ACC112 (cell line): ENCODE data around the gene DSCAM.

Experiments
- H2AFZ ChIP-seq: fragments of 200-600 bp; sonication (generic); one replicate; pipeline ENCODE4 v1.6.0; 2017; ENCODE audit warnings: antibody characterized with exemption, low read length; ENCODE audit not compliant: unreplicated experiment
- H3K27ac ChIP-seq: fragments of 200-600 bp; sonication (generic); 2 replicates; pipeline ENCODE4 v1.5.1; 2014; ENCODE audit warnings: low read depth, mild to moderate bottlenecking, antibody characterized with exemption, low read length, moderate library complexity
- H3K27me3 ChIP-seq: fragments of 200-600 bp; sonication (generic); 2 replicates; pipeline ENCODE4 v1.6.1; 2014; ENCODE audit warnings: mild to moderate bottlenecking, antibody characterized with exemption, low read length, moderate library complexity, mixed read lengths; ENCODE audit not compliant: insufficient read depth
- H3K36me3 ChIP-seq: fragments of 200-600 bp; sonication (generic); 2 replicates; pipeline ENCODE4 v1.6.1; 2016; ENCODE audit warnings: mild to moderate bottlenecking, antibody characterized with exemption, low read length, moderate library complexity, mixed read lengths; ENCODE audit not compliant: insufficient read depth
- H3K4me1 ChIP-seq: fragments of 200-600 bp; sonication (generic); one replicate; pipeline ENCODE4 v1.6.1; 2016; ENCODE audit warnings: low read length, mixed read lengths; ENCODE audit not compliant: insufficient read depth, unreplicated experiment, control insufficient read depth
- H3K4me3 ChIP-seq: fragments of 200-600 bp; sonication (generic); 2 replicates; pipeline ENCODE4 v1.5.1; 2014; ENCODE audit warnings: mild to moderate bottlenecking, low read depth, low read length
- H3K79me2 ChIP-seq: fragments of 200-600 bp; sonication (generic); one replicate; pipeline ENCODE4 v1.6.0; 2016; ENCODE audit warnings: low read length; ENCODE audit not compliant: control insufficient read depth, unreplicated experiment, insufficient read depth

Gene DSCAM

DNA sequence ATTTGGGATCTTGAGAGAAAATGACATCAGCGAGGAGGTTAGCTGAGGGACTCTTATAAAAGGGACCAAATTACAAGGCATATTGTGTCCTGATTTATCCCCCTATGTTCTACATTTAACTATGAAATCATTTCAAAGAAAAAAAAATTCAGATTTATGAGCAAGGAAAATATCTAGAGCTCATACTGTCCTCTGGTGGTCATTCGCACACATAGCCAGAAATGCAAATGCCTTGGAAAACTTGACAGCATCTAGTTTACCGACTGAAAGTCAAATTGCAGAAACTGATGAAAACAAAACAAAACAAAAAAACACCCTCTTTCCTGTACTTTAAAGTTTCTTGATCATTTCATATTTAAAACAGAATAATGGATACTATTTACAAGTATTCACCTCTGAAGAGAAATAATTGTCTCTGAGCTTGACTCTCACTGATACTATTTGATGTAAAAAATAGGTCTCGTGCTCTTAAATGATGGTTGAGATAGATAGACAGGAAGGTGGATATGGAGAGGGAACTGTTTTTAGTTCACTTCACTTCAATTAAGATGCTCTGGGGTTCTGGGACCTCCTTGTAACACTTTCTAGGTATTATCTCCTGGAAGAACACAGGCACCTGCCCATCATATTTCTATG lies 725.9 kb downstream of the DSCAM start:
- Histone ChIP-seq H3K4me1 (no peaks in the 10 kb centered on the region), H3K27ac (no peak overlapping the region), H2AFZ (no peak overlapping the region), H3K79me2 (no peaks in the 10 kb centered on the region), H3K4me3 (no peak overlapping the region), H3K27me3 (no peaks in the 10 kb centered on the region), H3K36me3 (no peaks in the 10 kb centered on the region)

DNA sequence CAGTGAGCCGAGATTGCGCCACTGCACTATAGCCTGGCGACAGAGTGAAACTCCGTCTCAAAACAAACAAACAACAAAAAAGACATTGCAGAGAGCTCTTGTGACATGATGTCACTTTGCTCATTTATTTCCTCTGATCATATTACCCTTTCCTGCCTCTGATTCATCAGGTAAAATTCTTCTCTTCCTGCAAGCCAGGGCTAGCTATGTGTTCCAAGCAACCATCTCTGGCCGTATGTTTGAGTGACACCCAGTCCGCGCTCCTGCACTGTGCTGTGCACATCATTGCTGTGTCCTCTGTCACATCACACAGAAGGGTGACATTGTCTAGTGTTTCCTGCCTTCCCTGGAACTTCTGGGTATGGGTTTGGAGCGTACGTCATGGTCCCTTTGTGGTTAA lies 728.4 kb downstream of the DSCAM start:
- no peaks in the 10 kb centered on the region for H3K36me3 ChIP-seq
- H3K4me3 ChIP-seq, result no peak overlapping the region
- no peak overlapping the region for H2AFZ ChIP-seq
- no peaks in the 10 kb centered on the region for H3K79me2 ChIP-seq
- H3K4me1 ChIP-seq, result no peaks in the 10 kb centered on the region
- no peaks in the 10 kb centered on the region for H3K27me3 ChIP-seq
- no peak overlapping the region for H3K27ac ChIP-seq

DNA sequence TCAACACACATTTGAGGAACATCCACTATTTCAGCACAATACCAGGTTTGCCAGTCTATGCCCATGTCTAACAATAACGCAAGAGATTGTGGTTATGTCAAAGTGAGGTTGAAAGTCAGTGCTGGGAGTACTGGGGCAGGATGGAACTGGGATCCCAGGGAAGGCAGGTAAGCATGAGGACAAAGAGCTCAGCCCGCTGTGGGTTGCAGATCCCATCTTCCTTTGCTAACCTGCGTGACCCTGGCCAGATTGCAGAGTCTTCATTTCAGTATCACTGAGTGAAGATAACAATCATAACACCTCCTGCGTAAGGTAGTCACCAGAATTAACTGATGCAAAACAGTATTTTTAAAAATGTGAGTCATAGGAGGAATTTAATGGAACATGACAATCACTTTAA lies 729.7 kb downstream of the DSCAM start:
- Histone ChIP-seq H3K27me3 (no peaks in the 10 kb centered on the region), H3K36me3 (no peaks in the 10 kb centered on the region), H3K27ac (no peak overlapping the region), H3K79me2 (no peaks in the 10 kb centered on the region), H2AFZ (no peak overlapping the region), H3K4me1 (no peaks in the 10 kb centered on the region), H3K4me3 (no peak overlapping the region)

DNA sequence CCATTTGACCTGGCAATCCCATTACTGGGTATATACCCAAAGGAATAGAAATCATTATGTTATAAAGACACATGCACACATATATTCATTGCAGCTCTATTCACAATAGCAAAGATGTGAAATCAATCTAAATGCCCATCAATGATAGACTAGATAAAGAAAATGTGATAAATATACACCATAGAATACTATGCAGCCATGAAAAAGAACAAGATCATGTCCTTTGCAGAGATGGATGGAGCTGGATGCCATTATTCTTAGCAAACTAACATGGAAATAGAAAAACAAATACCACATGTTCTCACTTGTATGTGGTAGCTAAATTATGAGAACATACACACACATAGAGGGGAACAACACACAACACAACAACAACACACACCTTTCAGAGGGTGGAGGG lies 731.2 kb downstream of the DSCAM start:
- H2AFZ ChIP-seq, result no peak overlapping the region
- H3K4me3 ChIP-seq, result no peak overlapping the region
- H3K79me2 ChIP-seq, result no peaks in the 10 kb centered on the region
- H3K27me3 ChIP-seq, result no peaks in the 10 kb centered on the region
- no peak overlapping the region for H3K27ac ChIP-seq
- H3K36me3 ChIP-seq, result no peaks in the 10 kb centered on the region
- no peaks in the 10 kb centered on the region for H3K4me1 ChIP-seq

DNA sequence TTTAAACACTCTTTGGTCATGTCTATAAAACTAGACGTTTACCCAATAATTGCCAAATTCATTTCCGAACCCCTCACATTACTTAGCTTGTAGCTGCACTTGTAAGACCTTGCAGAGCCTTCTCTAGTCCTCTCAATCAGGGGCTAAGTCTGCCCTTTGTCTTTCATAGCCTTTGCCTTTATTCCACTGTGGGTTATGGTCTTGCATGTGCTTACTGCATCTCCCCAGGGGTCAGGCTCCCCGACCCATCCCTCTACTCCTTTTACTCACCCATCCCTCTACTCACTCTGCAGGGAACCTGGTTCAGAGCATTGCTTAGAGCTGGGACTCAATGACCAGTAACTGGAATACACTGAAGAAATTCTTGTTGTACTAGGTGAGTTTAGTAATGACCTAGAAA lies 744.3 kb downstream of the DSCAM start:
- Histone ChIP-seq H3K27me3 (no peaks in the 10 kb centered on the region), H3K4me3 (no peak overlapping the region), H3K27ac (no peak overlapping the region), H3K79me2 (no peaks in the 10 kb centered on the region), H3K4me1 (no peaks in the 10 kb centered on the region), H2AFZ (no peak overlapping the region), H3K36me3 (no peaks in the 10 kb centered on the region)

DNA sequence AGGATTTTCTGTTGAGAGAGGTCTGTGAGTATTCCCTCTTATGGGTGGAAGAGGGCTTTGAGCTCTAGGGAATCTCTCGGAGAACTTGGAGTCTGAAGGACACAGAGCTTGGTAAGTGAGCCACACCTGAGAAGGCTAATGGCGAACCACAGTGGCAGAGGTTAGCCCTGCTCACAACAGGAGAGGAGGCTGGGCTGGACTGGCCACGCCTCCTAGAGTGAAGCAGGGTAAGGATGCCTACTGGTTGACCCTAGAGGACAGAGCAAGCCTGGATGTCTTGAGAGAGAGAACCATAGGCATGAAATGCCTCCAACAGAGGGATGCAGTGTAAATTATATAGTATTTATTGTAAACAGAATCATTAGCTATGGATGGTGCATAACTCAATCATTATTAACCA lies 747.1 kb downstream of the DSCAM start:
- H3K4me3 ChIP-seq, result no peak overlapping the region
- no peaks in the 10 kb centered on the region for H3K36me3 ChIP-seq
- H3K27me3 ChIP-seq, result no peaks in the 10 kb centered on the region
- H3K27ac ChIP-seq, result no peak overlapping the region
- H3K4me1 ChIP-seq, result no peaks in the 10 kb centered on the region
- no peaks in the 10 kb centered on the region for H3K79me2 ChIP-seq
- H2AFZ ChIP-seq, result no peak overlapping the region

DNA sequence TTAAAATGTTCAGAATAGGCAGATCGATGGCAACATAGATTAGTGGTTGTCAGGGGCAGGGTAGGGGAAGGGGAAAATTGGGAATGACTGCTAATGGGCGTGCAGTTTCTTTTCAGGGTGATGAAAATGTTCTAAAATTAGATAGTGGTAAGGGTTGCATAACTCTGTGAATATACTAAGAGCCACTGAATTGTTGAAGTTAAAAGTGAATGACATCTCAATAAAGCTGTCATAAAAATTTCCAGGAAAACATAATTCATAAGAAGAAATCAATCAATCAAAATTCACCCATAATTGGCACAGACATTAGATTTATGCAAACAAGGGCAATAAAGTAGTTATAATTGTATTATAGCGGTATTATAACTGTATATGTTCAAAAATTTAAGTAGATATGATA lies 751.5 kb downstream of the DSCAM start:
- H2AFZ ChIP-seq, result no peak overlapping the region
- no peak overlapping the region for H3K27ac ChIP-seq
- no peaks in the 10 kb centered on the region for H3K27me3 ChIP-seq
- H3K36me3 ChIP-seq, result no peaks in the 10 kb centered on the region
- H3K4me1 ChIP-seq, result no peaks in the 10 kb centered on the region
- H3K79me2 ChIP-seq, result no peaks in the 10 kb centered on the region
- H3K4me3 ChIP-seq, result no peak overlapping the region

DNA sequence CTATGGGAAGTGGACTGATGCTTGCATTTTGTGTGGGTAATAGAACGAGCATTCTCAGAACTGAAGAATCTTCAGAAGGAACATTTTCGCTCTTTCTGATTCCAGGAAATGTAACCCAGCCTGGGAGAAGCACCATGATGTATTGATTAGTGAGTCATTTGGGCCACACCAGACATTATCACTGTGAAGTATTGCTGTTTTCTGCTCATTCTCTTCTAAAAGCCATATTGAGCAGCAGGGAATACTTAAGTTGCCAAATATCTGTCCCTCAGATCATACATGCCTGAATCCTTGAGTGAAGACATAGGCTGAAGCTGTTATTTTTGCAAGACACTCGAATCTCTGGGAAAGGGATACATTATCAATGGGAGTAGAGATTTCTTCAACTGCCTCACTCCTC lies 766.6 kb downstream of the DSCAM start:
- Histone ChIP-seq H3K27ac (no peak overlapping the region), H3K27me3 (no peaks in the 10 kb centered on the region), H3K4me1 (no peaks in the 10 kb centered on the region), H3K79me2 (no peaks in the 10 kb centered on the region), H2AFZ (no peak overlapping the region), H3K4me3 (no peak overlapping the region), H3K36me3 (no peaks in the 10 kb centered on the region)

DNA sequence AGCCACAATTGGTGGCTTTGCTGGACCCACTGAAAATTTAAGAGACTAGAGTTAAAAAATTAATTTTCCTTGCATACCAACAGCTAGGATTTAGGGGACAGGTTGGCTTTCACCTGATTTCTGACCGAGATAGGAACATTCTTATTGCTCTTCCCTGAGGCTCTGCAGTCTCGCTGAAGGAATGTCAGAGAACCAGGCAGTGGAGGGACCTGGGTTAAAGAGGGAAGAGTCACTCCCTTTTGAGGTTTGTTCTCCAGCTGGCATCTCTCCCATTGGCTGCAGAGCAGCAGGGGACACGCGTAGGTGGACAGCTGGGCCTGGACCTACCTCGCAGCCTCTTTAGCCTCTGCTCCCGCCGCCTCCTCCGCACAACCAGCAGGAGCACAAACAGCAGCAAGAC lies 772.2 kb downstream of the DSCAM start:
- Histone ChIP-seq H3K4me1 (no peaks in the 10 kb centered on the region), H3K79me2 (no peaks in the 10 kb centered on the region), H2AFZ (no peak overlapping the region), H3K27ac (no peak overlapping the region), H3K27me3 (no peaks in the 10 kb centered on the region), H3K4me3 (no peak overlapping the region), H3K36me3 (no peaks in the 10 kb centered on the region)

DNA sequence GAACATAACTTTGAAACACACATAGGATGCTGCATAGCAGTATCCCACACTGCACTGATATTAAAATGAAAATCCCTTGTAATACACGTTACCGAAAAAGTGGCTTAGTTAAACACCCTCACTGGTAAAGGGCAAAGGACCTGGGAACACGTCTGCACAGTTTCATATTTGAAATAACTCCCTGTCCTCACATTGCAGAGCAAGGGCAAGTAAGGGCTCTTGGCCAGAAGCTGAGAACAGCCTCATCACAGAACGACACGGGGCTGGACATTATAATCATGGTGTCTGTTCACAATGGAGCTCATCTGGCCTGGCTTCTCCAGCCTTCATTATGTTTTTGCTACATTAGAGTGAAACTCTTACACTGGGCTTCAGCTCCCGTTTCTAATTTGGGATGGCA lies 772.8 kb downstream of the DSCAM start:
- Histone ChIP-seq H3K27ac (no peak overlapping the region), H3K4me1 (no peaks in the 10 kb centered on the region), H3K79me2 (no peaks in the 10 kb centered on the region), H3K27me3 (no peaks in the 10 kb centered on the region), H3K36me3 (no peaks in the 10 kb centered on the region), H3K4me3 (no peak overlapping the region), H2AFZ (no peak overlapping the region)

DNA sequence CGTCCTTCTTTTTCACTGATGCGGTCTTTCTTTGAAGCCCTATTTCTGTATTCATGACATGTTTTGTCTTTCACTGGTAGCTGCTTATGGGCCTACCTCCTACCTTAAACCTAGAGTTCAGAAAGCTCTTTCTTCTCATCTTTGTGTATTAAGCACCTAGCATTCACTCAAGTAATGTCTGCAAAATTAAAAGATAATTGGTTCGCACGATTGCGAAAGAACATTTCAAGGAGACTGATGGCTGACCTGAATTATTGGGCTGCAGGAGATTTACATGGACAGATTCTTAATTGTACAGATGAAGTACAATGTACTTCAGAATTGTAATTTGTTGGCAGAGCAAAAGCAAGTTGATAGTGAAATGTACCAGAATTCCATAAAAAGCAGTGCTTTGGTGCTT lies 773.3 kb downstream of the DSCAM start:
- H2AFZ ChIP-seq, result no peak overlapping the region
- H3K36me3 ChIP-seq, result no peaks in the 10 kb centered on the region
- H3K27ac ChIP-seq, result no peak overlapping the region
- H3K4me3 ChIP-seq, result no peak overlapping the region
- no peaks in the 10 kb centered on the region for H3K79me2 ChIP-seq
- H3K27me3 ChIP-seq, result no peaks in the 10 kb centered on the region
- no peaks in the 10 kb centered on the region for H3K4me1 ChIP-seq
